HUES48 (cell line): Measurements from ENCODE around the gene ZHX3.
A peak's percentile ranks its signal among the peaks of the same experiment; 100 is the strongest.

Experiments used
- H3K27ac ChIP-seq: one replicate; pipeline ENCODE4 v1.7.0; 2013; ENCODE audit warnings: low read depth, low read length, inconsistent platforms
- H3K27me3 ChIP-seq: 2 replicates; pipeline ENCODE4 v1.6.1; 2013; ENCODE audit warnings: mild to moderate bottlenecking, low read length; ENCODE audit not compliant: control insufficient read depth, insufficient read depth
- H3K36me3 ChIP-seq: 2 replicates; pipeline ENCODE4 v1.6.1; 2013; ENCODE audit warnings: low read length; ENCODE audit not compliant: control insufficient read depth, insufficient read depth
- H3K4me1 ChIP-seq: 2 replicates; pipeline ENCODE4 v1.6.1; 2013; ENCODE audit warnings: mild to moderate bottlenecking, low read length; ENCODE audit not compliant: control insufficient read depth, insufficient read depth
- H3K4me3 ChIP-seq: 2 replicates; pipeline ENCODE4 v1.5.1; 2013; ENCODE audit warnings: mild to moderate bottlenecking, low read depth, low read length
- H3K9ac ChIP-seq: 2 replicates; pipeline ENCODE4 v1.6.1; 2013; ENCODE audit warnings: mild to moderate bottlenecking, low read depth, low read length, moderate library complexity
- H3K9me3 ChIP-seq: 2 replicates; pipeline ENCODE4 v1.6.1; 2013; ENCODE audit warnings: low read length; ENCODE audit not compliant: control insufficient read depth, insufficient read depth

ZHX3 gene

GRCh38 chr20:41342474-41343464, 25.2 kb upstream of the ZHX3 start:
- Histone ChIP-seq H3K9me3 (no peaks in the 10 kb centered on the region), H3K9ac (no peak overlapping the region), H3K36me3 (no peaks in the 10 kb centered on the region), H3K27ac (no peak overlapping the region), H3K27me3 (peaks cover 8% of the 10 kb centered on the region), H3K4me1 (peaks cover 10% of the 10 kb centered on the region; the same call in 1 of the 2 replicates), H3K4me3 (no peak overlapping the region)

GRCh38 chr20:41340327-41341055, 23.0 kb upstream of the ZHX3 start, which contains the start of gene LPIN3:
LPIN3 (plus strand) TSS chr20:41340821; CDS start chr20:41345804, 4,983 bp downstream.
- peak within 1 kb of the TSS; percentile 67 for H3K4me3 ChIP-seq
- no peaks in the 10 kb centered on the region for H3K36me3 ChIP-seq
- H3K27ac ChIP-seq: peak within 1 kb of the TSS; percentile 67
- H3K9ac ChIP-seq: no peak within 1 kb of the TSS
- peaks cover 8% of the 10 kb centered on the region for H3K27me3 ChIP-seq
- H3K4me1 ChIP-seq: peaks cover 10% of the 10 kb centered on the region; the same call in 1 of the 2 replicates
- no peaks in the 10 kb centered on the region for H3K9me3 ChIP-seq

DNA sequence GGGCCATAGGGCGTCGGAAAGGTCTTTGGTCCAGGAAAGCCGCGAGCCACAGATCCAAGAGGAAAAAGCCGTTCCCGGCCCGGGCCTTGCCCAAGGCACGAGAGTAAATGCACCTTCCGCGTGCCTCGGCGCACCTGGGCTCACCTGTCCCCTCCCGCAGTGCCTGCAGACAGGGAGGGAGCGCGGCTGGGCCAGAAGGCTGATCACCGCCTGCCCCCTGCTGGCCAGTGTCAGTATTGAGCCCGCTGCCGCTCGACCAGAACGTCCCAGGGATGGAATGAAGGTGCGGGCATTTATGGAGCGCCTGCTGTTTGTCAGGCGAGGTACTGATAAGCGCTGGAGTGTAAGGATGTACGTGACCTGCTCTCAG, 22.4 kb upstream of the ZHX3 start:
- Histone ChIP-seq H3K27me3 (peaks cover 8% of the 10 kb centered on the region), H3K4me1 (peaks cover 10% of the 10 kb centered on the region; the same call in 1 of the 2 replicates), H3K27ac (peak overlapping the region; percentile 67), H3K9me3 (no peaks in the 10 kb centered on the region), H3K36me3 (no peaks in the 10 kb centered on the region), H3K4me3 (peak overlapping the region; percentile 67), H3K9ac (no peak overlapping the region)

- Histone ChIP-seq H3K27ac (no peak overlapping the region), H3K36me3 (no peaks in the 10 kb centered on the region), H3K9ac (no peak overlapping the region), H3K9me3 (no peaks in the 10 kb centered on the region), H3K4me1 (peaks cover 10% of the 10 kb centered on the region; the same call in 1 of the 2 replicates), H3K27me3 (peaks cover 8% of the 10 kb centered on the region), H3K4me3 (no peak overlapping the region)
Observed at GRCh38 chr20:41336711-41337492, 19.4 kb upstream of the ZHX3 start.

DNA sequence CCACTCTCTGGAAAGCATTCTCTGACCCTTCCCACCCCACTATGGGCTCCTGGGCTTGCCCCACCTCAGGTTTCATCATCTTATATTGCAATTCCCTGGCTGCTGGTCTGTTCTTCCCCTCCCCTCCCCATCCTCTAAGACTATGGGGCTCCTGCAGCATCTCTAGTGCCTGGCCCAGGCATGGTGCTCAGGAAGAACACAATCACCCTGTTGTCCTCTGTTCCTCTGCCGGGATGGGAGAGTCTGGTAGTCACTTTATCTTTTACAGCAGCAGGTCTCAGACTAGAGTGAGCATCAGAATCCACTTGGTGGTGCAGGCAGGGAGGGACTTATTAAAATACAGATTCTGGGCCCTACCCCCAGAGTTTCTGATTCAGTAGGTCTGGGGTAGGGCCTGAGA, 18.1 kb upstream of the ZHX3 start:
- no peak overlapping the region for H3K9ac ChIP-seq
- H3K9me3 ChIP-seq: no peaks in the 10 kb centered on the region
- H3K27me3 ChIP-seq: peaks cover 8% of the 10 kb centered on the region
- no peak overlapping the region for H3K27ac ChIP-seq
- no peak overlapping the region for H3K4me3 ChIP-seq
- no peaks in the 10 kb centered on the region for H3K36me3 ChIP-seq
- H3K4me1 ChIP-seq: peaks cover 6% of the 10 kb centered on the region; the same call in 1 of the 2 replicates

DNA sequence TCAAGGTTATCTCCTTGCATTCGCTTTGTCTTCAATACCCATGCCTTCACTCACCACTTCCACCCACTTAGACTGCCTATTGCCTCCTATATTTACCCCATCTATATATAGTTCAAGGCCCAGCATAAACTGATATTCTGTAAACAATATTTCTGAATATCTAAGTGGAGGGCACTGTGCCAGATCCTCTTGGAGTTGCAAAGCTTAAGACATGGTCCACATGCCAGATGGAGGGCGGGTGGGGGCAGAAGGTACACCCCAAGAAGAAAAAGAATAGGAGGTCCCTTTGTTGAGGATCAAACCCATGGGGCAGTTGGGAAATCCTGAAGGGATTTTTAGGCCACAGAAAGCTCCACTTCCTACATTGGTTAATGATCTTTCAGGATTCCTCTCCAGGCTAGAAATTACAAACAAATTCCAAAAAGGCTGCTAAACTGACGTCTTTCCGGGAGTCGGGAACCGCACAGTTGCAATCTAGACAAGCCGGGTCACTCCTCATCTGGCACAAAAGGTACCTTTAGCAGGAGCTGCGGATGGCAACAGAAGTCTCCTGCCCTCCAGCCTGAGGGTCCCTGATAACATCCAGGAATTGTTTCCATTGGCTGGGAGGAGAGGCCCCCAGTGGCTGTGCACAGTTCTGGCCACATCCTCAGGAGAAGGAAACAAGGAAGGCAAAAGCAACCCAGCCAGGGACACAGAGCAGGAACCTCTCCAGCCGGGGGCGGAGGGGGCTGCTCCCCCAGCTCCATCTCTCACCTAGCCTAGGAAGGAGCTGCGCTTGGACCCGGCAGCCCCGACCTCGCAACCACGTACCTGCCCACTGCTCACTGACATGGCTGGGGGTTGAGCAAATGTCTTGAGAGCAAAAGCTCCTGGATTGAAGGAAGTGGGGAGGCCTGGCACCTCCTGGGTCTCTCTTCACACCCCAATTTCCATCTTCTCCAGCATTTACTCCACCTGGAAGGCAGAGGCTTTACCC, 17.2 kb upstream of the ZHX3 start:
- Histone ChIP-seq H3K9ac (no peak overlapping the region), H3K9me3 (no peaks in the 10 kb centered on the region), H3K36me3 (no peaks in the 10 kb centered on the region), H3K4me1 (peaks cover 5% of the 10 kb centered on the region; the same call in 1 of the 2 replicates), H3K27ac (no peak overlapping the region), H3K27me3 (peaks cover 7% of the 10 kb centered on the region), H3K4me3 (no peak overlapping the region)

GRCh38 chr20:41334036-41334435, 16.5 kb upstream of the ZHX3 start:
- Histone ChIP-seq H3K9me3 (no peaks in the 10 kb centered on the region), H3K4me1 (no peaks in the 10 kb centered on the region), H3K27me3 (0 out of 2 replicates have a peak, but pooled peaks cover under 1% of the 10 kb centered on the region), H3K27ac (no peak overlapping the region), H3K9ac (no peak overlapping the region), H3K4me3 (no peak overlapping the region), H3K36me3 (no peaks in the 10 kb centered on the region)

GRCh38 chr20:41331731-41332130, 14.2 kb upstream of the ZHX3 start:
- Histone ChIP-seq H3K9ac (no peak overlapping the region), H3K4me3 (no peak overlapping the region), H3K4me1 (no peaks in the 10 kb centered on the region), H3K27ac (no peak overlapping the region), H3K27me3 (no peaks in the 10 kb centered on the region), H3K36me3 (no peaks in the 10 kb centered on the region), H3K9me3 (no peaks in the 10 kb centered on the region)

GRCh38 chr20:41330941-41331340, 13.4 kb upstream of the ZHX3 start:
- no peak overlapping the region for H3K9ac ChIP-seq
- H3K36me3 ChIP-seq: no peaks in the 10 kb centered on the region
- no peak overlapping the region for H3K27ac ChIP-seq
- H3K4me3 ChIP-seq: no peak overlapping the region
- no peaks in the 10 kb centered on the region for H3K4me1 ChIP-seq
- H3K9me3 ChIP-seq: no peaks in the 10 kb centered on the region
- no peaks in the 10 kb centered on the region for H3K27me3 ChIP-seq

GRCh38 chr20:41330343-41330720, 12.8 kb upstream of the ZHX3 start:
- no peak overlapping the region for H3K27ac ChIP-seq
- no peaks in the 10 kb centered on the region for H3K4me1 ChIP-seq
- no peaks in the 10 kb centered on the region for H3K9me3 ChIP-seq
- no peaks in the 10 kb centered on the region for H3K36me3 ChIP-seq
- H3K9ac ChIP-seq: no peak overlapping the region
- H3K27me3 ChIP-seq: no peaks in the 10 kb centered on the region
- H3K4me3 ChIP-seq: no peak overlapping the region
